HepG2 (cell line): ENCODE measurements around the gene MEG3. TPM values are rescaled to one million over a fixed set of nuclear protein-coding genes. Genes with fewer than 3 reads are reported as not detected.

Experiments
- CREM ChIP-seq, 2 experiments: sonication (generic) in 1 of 2; formaldehyde crosslinking in 1 of 2; IDR thresholded peaks; 2 replicates each; pipeline versions ENCODE4 v1.4.0 to v1.6.1; 2016 to 2020; ENCODE audit warnings: antibody characterized with exemption in 1 of 2, mild to moderate bottlenecking in 1 of 2, missing genetic modification reagents in 1 of 2
- EP300 ChIP-seq, 3 experiments: sonication (generic) in 1 of 3; formaldehyde crosslinking in 1 of 3; IDR thresholded peaks; 2 replicates each; pipeline versions ENCODE4 v1.5.1 to v1.6.1; 2011 to 2020; ENCODE audit warnings: low read depth in 2 of 3, low read length in 2 of 3, borderline replicate concordance in 1 of 3, improper control_type of control experiment in 1 of 3, mild to moderate bottlenecking in 1 of 3, missing genetic modification reagents in 1 of 3, moderate library complexity in 1 of 3
- FOXC1 ChIP-seq: sonication (generic); formaldehyde crosslinking; IDR thresholded peaks from 2 replicates; pipeline ENCODE4 v1.8.0; 2022; ENCODE audit warnings: mild to moderate bottlenecking, missing genetic modification reagents, borderline replicate concordance
- HOXA7 ChIP-seq: sonication (generic); formaldehyde crosslinking; IDR thresholded peaks from 2 replicates; pipeline ENCODE4 v1.8.1; 2022; ENCODE audit warnings: mild to moderate bottlenecking, missing genetic modification reagents, moderate library complexity
- ISL2 ChIP-seq: sonication (generic); formaldehyde crosslinking; IDR thresholded peaks from 2 replicates; pipeline ENCODE4 v1.5.0; 2020; ENCODE audit warnings: missing genetic modification reagents
- MYC ChIP-seq: sonication (generic); formaldehyde crosslinking; IDR thresholded peaks from 2 replicates; pipeline ENCODE4 v1.9.0; 2021; ENCODE audit warnings: missing genetic modification reagents, borderline replicate concordance
- NFIC ChIP-seq: IDR thresholded peaks from 2 replicates; pipeline ENCODE4 v1.6.1; 2012; ENCODE audit warnings: mild to moderate bottlenecking, low read length, inconsistent platforms
- NR2F1 ChIP-seq, 2 experiments: fragments of 450-650 bp in 1 of 2; formaldehyde crosslinking in 1 of 2; IDR thresholded peaks; 2 replicates each; pipeline versions ENCODE4 v1.5.0 to v1.6.1; 2016 to 2020; ENCODE audit warnings: mild to moderate bottlenecking in 1 of 2, missing compliant biosample characterization in 1 of 2, missing genetic modification reagents in 1 of 2, moderate library complexity in 1 of 2
- SP1 ChIP-seq, 2 experiments: fragments of 450-650 bp in 1 of 2; sonication (generic) in 1 of 2; formaldehyde crosslinking in 1 of 2; IDR thresholded peaks; 2 replicates each; pipeline versions ENCODE4 v1.4.0 to v1.6.1; 2016 to 2020; ENCODE audit warnings: missing genetic modification reagents in 1 of 2
- SPEN ChIP-seq: sonication (generic); formaldehyde crosslinking; IDR thresholded peaks from 2 replicates; pipeline ENCODE4 v1.5.1; 2020; ENCODE audit warnings: low read depth, mild to moderate bottlenecking, missing genetic modification reagents
- SRSF9 ChIP-seq: fragments of 200-400 bp; formaldehyde crosslinking; IDR thresholded peaks from 2 replicates; pipeline ENCODE4 v1.6.1; 2018; ENCODE audit warnings: borderline replicate concordance, mild to moderate bottlenecking, low read depth, low read length; ENCODE audit not compliant: insufficient read depth, poor library complexity, severe bottlenecking
- SSRP1 ChIP-seq: IDR thresholded peaks from 2 replicates; pipeline ENCODE4 v1.6.1; 2016; ENCODE audit warnings: control low read depth
- TAF1 ChIP-seq: sonication (generic); formaldehyde crosslinking; IDR thresholded peaks from 2 replicates; pipeline ENCODE4 v1.4.0; 2020; ENCODE audit warnings: missing genetic modification reagents
- TEAD3 ChIP-seq: optimal IDR thresholded peaks from 2 replicates; pipeline ENCODE3; 2016; ENCODE audit warnings: borderline replicate concordance
- TOPORS ChIP-seq: sonication (generic); formaldehyde crosslinking; IDR thresholded peaks from 2 replicates; pipeline ENCODE4 v1.8.0; 2023; ENCODE audit warnings: mild to moderate bottlenecking, missing genetic modification reagents
- YEATS4 ChIP-seq: sonication (generic); formaldehyde crosslinking; IDR thresholded peaks from 2 replicates; pipeline ENCODE4 v1.4.0; 2020; ENCODE audit warnings: missing genetic modification reagents, borderline replicate concordance
- ZBTB3 ChIP-seq: sonication (generic); formaldehyde crosslinking; IDR thresholded peaks from 2 replicates; pipeline ENCODE4 v1.4.0; 2020; ENCODE audit warnings: low read depth, mild to moderate bottlenecking, moderate library complexity, missing genetic modification reagents, borderline replicate concordance
- ZFP36L2 ChIP-seq: sonication (generic); formaldehyde crosslinking; IDR thresholded peaks from 2 replicates; pipeline ENCODE4 v1.4.0; 2020; ENCODE audit warnings: missing genetic modification reagents
- ZMYM2 ChIP-seq: sonication (generic); formaldehyde crosslinking; IDR thresholded peaks from 2 replicates; pipeline ENCODE4 v1.8.0; 2022; ENCODE audit warnings: mild to moderate bottlenecking, missing genetic modification reagents
- ZNF10 ChIP-seq: sonication (generic); formaldehyde crosslinking; IDR thresholded peaks from 2 replicates; pipeline ENCODE4 v1.4.0; 2020; ENCODE audit warnings: mild to moderate bottlenecking, low read depth, missing genetic modification reagents, borderline replicate concordance
- ZNF224 ChIP-seq: sonication (generic); formaldehyde crosslinking; IDR thresholded peaks from 2 replicates; pipeline ENCODE4 v1.5.0; 2020; ENCODE audit warnings: mild to moderate bottlenecking, missing genetic modification reagents
- ZNF496 ChIP-seq: sonication (generic); formaldehyde crosslinking; IDR thresholded peaks from 2 replicates; pipeline ENCODE4 v1.8.1; 2023; ENCODE audit warnings: mild to moderate bottlenecking, moderate library complexity, missing genetic modification reagents; ENCODE audit not compliant: insufficient replicate concordance
- ZNF546 ChIP-seq: sonication (generic); formaldehyde crosslinking; conservative IDR thresholded peaks from 2 replicates; pipeline ENCODE4 v1.8.1; 2023; ENCODE audit warnings: mild to moderate bottlenecking, missing genetic modification reagents
- ZNF773 ChIP-seq: sonication (generic); formaldehyde crosslinking; IDR thresholded peaks from 2 replicates; pipeline ENCODE4 v1.4.0; 2020; ENCODE audit warnings: missing genetic modification reagents, borderline replicate concordance
- polyA plus RNA-seq, 8 experiments: library from polyadenylated mRNA; depleted of rRNA in 3 of 8; stranded (reverse) in 7 of 8; unstranded in 1 of 8; fragments of >200 nt; fragmentation: Illumina TruSeq in 4 of 8; extraction: Trizol in 4 of 8; gene quantifications; 2 replicates each; pipeline versions ENCODE4 v1.2.1 to v1.2.3, GENCODE V29; 2011 to 2016; ENCODE audit warnings: low read depth in 4 of 8, missing spikeins in 1 of 8, mixed read lengths in 1 of 8; ENCODE audit not compliant: insufficient read depth in 1 of 8
- total RNA-seq, 5 experiments: library from RNA; depleted of rRNA; stranded (reverse); fragments of >200 nt; fragmentation: Illumina TruSeq; extraction: Trizol; gene quantifications; 2 replicates each; pipeline ENCODE4 v1.2.3, GENCODE V29; 2016; ENCODE audit warnings: low read depth in 1 of 5
- TF ChIP-seq, protein P1 (sequence below): sonication (generic); formaldehyde crosslinking; IDR thresholded peaks from 2 replicates; pipeline ENCODE4 v1.4.0; 2020; ENCODE audit warnings: mild to moderate bottlenecking, missing genetic modification reagents
- TF ChIP-seq, protein P2 (sequence below): IDR thresholded peaks from 2 replicates; pipeline ENCODE4 v1.6.1; 2016; ENCODE audit warnings: low read depth, borderline replicate concordance
- TF ChIP-seq, protein P3 (sequence below): sonication (generic); formaldehyde crosslinking; IDR thresholded peaks from 2 replicates; pipeline ENCODE4 v1.5.0; 2020; ENCODE audit warnings: missing genetic modification reagents, mild to moderate bottlenecking, borderline replicate concordance
- TF ChIP-seq, protein P4 (sequence below): sonication (generic); formaldehyde crosslinking; IDR thresholded peaks from 2 replicates; pipeline ENCODE4 v1.4.0; 2020; ENCODE audit warnings: low read depth, mild to moderate bottlenecking, missing genetic modification reagents

MEG3 gene
- total and polyA plus RNA-seq, 2 of the 13 experiments (the other 11 are each of a cell fraction or from before 2014, with no cell fraction given): 0.17 TPM; not detected in 1

DNA sequence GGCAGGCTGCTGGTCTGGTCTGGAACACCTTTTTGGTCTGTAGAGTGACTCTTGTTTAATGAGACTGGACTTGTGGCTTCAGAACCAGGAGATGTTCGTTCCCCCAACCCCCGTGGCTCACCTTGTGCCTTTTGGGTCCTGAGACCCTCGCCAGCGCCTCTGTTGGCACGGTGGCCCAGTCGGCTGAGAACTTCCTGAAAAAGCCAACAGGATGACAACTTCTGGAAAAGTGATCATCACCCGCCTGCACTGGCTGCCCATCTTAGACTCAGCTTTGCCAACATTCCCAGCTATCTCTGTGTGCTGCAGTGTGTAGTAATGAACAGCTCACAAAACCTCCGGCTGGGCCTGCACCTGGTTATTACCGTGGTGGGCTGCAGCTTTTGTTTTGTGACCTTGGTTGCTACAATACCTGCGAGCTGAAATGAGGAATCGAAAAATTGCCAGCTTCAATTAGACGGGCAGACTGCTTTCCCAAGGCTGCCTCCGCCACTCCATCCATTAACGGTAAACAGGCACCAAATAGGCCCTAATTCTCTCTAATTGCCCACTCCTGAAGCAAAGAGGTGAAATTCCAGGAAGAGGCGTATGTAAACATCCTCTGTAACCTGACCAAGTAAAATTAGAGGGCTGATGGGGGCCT is 16.0 kb downstream of the MEG3 start (continued):
- TF ChIP-seq FOXC1 (CRISPR knock-in tag): no peak
- no peak for TF ChIP-seq ISL2 (CRISPR knock-in tag)
- no peak for TF ChIP-seq ZBTB3 (CRISPR knock-in tag)
- no peak for TF ChIP-seq ZNF496
- TF ChIP-seq YEATS4: no peak
- TF ChIP-seq, protein P1, sequence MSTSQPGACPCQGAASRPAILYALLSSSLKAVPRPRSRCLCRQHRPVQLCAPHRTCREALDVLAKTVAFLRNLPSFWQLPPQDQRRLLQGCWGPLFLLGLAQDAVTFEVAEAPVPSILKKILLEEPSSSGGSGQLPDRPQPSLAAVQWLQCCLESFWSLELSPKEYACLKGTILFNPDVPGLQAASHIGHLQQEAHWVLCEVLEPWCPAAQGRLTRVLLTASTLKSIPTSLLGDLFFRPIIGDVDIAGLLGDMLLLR (CRISPR knock-in tag): no peak
- TF ChIP-seq, protein P2, sequence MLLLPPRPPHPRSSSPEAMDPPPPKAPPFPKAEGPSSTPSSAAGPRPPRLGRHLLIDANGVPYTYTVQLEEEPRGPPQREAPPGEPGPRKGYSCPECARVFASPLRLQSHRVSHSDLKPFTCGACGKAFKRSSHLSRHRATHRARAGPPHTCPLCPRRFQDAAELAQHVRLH (CRISPR knock-in tag): no peak
- TF ChIP-seq TOPORS (CRISPR knock-in tag): no peak
- TF ChIP-seq SP1 (IDR thresholded peaks at IDR 0.05): no peak
- TF ChIP-seq SP1 (CRISPR knock-in tag; IDR thresholded peaks at IDR 0.05): no peak
- TF ChIP-seq TEAD3 (CRISPR knock-in tag): peak; percentile 30
- TF ChIP-seq SPEN: no peak
- no peak for TF ChIP-seq SRSF9
- no peak for TF ChIP-seq NFIC
- TF ChIP-seq SSRP1 (CRISPR knock-in tag): no peak
- TF ChIP-seq CREM (IDR thresholded peaks at IDR 0.05): no peak
- TF ChIP-seq CREM (CRISPR knock-in tag; IDR thresholded peaks at IDR 0.05): no peak
- TF ChIP-seq HOXA7 (CRISPR knock-in tag): no peak
- TF ChIP-seq, protein P3, sequence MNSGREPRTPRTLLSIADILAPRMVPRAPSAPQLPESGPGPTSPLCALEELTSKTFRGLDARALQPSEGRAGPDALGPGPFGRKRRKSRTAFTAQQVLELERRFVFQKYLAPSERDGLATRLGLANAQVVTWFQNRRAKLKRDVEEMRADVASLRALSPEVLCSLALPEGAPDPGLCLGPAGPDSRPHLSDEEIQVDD (CRISPR knock-in tag): no peak
- TF ChIP-seq, protein P4, sequence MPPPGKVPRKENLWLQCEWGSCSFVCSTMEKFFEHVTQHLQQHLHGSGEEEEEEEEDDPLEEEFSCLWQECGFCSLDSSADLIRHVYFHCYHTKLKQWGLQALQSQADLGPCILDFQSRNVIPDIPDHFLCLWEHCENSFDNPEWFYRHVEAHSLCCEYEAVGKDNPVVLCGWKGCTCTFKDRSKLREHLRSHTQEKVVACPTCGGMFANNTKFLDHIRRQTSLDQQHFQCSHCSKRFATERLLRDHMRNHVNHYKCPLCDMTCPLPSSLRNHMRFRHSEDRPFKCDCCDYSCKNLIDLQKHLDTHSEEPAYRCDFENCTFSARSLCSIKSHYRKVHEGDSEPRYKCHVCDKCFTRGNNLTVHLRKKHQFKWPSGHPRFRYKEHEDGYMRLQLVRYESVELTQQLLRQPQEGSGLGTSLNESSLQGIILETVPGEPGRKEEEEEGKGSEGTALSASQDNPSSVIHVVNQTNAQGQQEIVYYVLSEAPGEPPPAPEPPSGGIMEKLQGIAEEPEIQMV: no peak
- no peak for TF ChIP-seq ZNF10 (CRISPR knock-in tag)
- TF ChIP-seq TAF1 (CRISPR knock-in tag): no peak
- TF ChIP-seq ZMYM2 (CRISPR knock-in tag): no peak
- no peak for TF ChIP-seq NR2F1 (CRISPR knock-in tag; IDR thresholded peaks at IDR 0.05)
- no peak for TF ChIP-seq ZNF546
- TF ChIP-seq ZFP36L2 (CRISPR knock-in tag): no peak
- TF ChIP-seq EP300 (IDR thresholded peaks at IDR 0.05; ENCODE audit: low read depth in 2 of 2, low read length in 2 of 2): 0 out of 4 replicates have a peak, but pooled peaks of 1 of the 2 experiments have one; percentile 24
- TF ChIP-seq EP300 (CRISPR knock-in tag; IDR thresholded peaks at IDR 0.05; ENCODE audit: borderline replicate concordance): no peak
- TF ChIP-seq ZNF773 (CRISPR knock-in tag): no peak
- no peak for TF ChIP-seq MYC (CRISPR knock-in tag)
- TF ChIP-seq ZNF224 (CRISPR knock-in tag): no peak
